GM10266 (cell line): ENCODE data around the gene LDLRAD4.

Experiments
- DNase-seq: peaks from one replicate; pipeline ENCODE4 v3.0.0; 2012; ENCODE audit errors: extremely low spot score
- CTCF ChIP-seq: IDR thresholded peaks from 2 replicates; pipeline ENCODE4 v1.5.1; 2012; ENCODE audit warnings: mild to moderate bottlenecking, low read depth; ENCODE audit not compliant: control insufficient read depth, insufficient read depth; ENCODE audit errors: missing control alignments

The LDLRAD4 gene

GRCh38 chr18:13398631-13399030, 180.1 kb downstream of the LDLRAD4 start:
- no peak for TF ChIP-seq CTCF

GRCh38 chr18:13399511-13399910, 181.0 kb downstream of the LDLRAD4 start:
- TF ChIP-seq CTCF, result no peak
- DNase-seq, result no peak

More at GRCh38 chr18:13398631-13399030, 180.1 kb downstream of the LDLRAD4 start:
- DNase-seq, result no peak

- no peak for DNase-seq
- no peak for TF ChIP-seq CTCF
These were observed 182.2 kb downstream of the LDLRAD4 start for GRCh38 chr18:13400636-13401315.

GRCh38 chr18:13401404-13401803, 182.8 kb downstream of the LDLRAD4 start:
- DNase-seq, result no peak
- no peak for TF ChIP-seq CTCF

- no peak for TF ChIP-seq CTCF
These were observed 183.3 kb downstream of the LDLRAD4 start for GRCh38 chr18:13401826-13402225.

GRCh38 chr18:13403786-13404549, 185.4 kb downstream of the LDLRAD4 start:
- no peak for DNase-seq
- TF ChIP-seq CTCF, result no peak

More at GRCh38 chr18:13401826-13402225, 183.3 kb downstream of the LDLRAD4 start:
- no peak for DNase-seq
